ENCODE measurements around the gene KRT35. TPM values are rescaled to one million over a fixed set of nuclear protein-coding genes. Genes with fewer than 3 reads are reported as not detected.

Gene KRT35
- total RNA-seq, 4 donors from 2014 or later: not detected

DNA sequence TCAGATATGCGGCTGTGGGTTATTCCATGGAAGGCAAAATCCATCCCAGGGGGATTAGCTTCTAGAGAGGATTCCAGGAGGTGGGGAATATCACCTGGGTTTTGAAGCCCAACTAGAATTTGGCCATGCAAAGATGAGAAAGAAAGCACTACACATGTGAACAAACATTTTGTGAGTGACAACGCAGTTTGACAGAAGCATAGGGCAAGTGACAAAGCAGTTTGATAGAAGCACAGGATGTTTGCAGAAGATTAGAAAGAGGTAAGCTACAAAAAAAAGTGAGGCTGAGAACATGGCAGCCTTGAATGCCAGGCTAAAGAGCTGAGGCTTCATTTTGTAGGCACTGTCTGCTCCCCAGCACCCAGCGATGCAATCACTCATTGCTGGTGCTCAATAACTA lies 27.9 kb downstream of the KRT35 start:
- no peaks in the 10 kb centered on the region for H3K27me3 ChIP-seq
- no peak for DNase-seq
- no peaks in the 10 kb centered on the region for H3K9me3 ChIP-seq
- H3K27ac ChIP-seq: no peak overlapping the region
- intact Hi-C loops (cut with DNase I; ENCODE audit: low total_unique reads): no loop called here
- no peak overlapping the region for H3K4me3 ChIP-seq
- H3K36me3 ChIP-seq: no peaks in the 10 kb centered on the region
- TF ChIP-seq, protein P1, sequence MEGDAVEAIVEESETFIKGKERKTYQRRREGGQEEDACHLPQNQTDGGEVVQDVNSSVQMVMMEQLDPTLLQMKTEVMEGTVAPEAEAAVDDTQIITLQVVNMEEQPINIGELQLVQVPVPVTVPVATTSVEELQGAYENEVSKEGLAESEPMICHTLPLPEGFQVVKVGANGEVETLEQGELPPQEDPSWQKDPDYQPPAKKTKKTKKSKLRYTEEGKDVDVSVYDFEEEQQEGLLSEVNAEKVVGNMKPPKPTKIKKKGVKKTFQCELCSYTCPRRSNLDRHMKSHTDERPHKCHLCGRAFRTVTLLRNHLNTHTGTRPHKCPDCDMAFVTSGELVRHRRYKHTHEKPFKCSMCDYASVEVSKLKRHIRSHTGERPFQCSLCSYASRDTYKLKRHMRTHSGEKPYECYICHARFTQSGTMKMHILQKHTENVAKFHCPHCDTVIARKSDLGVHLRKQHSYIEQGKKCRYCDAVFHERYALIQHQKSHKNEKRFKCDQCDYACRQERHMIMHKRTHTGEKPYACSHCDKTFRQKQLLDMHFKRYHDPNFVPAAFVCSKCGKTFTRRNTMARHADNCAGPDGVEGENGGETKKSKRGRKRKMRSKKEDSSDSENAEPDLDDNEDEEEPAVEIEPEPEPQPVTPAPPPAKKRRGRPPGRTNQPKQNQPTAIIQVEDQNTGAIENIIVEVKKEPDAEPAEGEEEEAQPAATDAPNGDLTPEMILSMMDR (IDR thresholded peaks at IDR 0.05): no peak
- no peak for TF ChIP-seq POLR2A (IDR thresholded peaks at IDR 0.05)
- no peaks in the 10 kb centered on the region for H3K4me1 ChIP-seq

DNA sequence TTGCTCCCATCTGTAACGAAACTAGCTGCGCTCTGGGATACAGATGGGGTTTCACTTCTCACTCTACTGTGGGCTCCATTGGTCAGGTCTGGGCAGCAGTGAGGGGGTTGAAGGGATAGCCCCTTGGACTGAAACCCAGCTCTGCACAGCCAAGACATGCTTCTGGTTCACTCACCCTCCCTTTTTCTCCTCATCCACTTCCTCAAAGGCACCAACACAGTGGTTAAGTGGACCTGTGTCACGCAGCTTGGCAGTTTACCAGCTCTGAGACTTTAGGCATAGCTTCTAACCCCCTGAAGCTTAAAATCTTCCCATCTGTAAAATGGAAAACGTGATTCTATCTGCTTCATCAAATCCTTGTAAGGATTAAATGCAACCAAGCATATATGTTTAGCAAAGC lies 28.7 kb downstream of the KRT35 start:
- no peaks in the 10 kb centered on the region for H3K27me3 ChIP-seq
- no peaks in the 10 kb centered on the region for H3K9me3 ChIP-seq
- no peak for TF ChIP-seq POLR2A (IDR thresholded peaks at IDR 0.05)
- TF ChIP-seq, protein P1 (IDR thresholded peaks at IDR 0.05): no peak
- H3K4me1 ChIP-seq: no peaks in the 10 kb centered on the region
- no peak overlapping the region for H3K4me3 ChIP-seq
- intact Hi-C loops (cut with DNase I; ENCODE audit: low total_unique reads): no loop called here
- no peak overlapping the region for H3K27ac ChIP-seq
- DNase-seq: no peak
- no peaks in the 10 kb centered on the region for H3K36me3 ChIP-seq

DNA sequence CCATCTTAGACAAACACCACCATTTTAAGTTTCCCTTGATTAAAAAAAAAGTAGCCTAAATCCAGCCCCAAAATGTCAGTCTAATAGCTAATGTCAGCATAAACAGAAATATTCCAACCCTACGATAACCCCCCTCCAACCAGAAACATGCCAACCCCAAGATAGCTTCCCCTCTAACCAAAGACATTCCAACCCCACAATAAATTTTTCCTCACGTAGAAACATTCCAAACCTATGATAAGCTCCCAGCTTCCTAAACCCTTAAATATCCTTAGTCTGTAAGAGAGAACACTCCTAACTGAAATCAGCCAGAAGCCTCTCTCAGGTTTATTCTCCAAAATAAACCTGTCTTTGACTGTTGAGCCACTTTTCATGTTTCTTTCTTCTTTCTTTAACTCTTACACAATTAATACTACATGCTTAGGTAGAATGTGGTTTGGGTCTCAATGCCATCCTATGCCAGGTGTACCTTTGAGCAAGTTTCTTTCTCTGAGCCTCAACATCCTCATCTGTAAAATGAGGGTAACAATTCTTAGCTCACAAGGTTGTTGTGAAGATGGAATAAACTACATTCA lies 29.7 kb downstream of the KRT35 start:
- H3K4me1 ChIP-seq: no peaks in the 10 kb centered on the region
- no peak overlapping the region for H3K27ac ChIP-seq
- no peaks in the 10 kb centered on the region for H3K9me3 ChIP-seq
- no peaks in the 10 kb centered on the region for H3K36me3 ChIP-seq
- H3K4me3 ChIP-seq: no peak overlapping the region
- no peaks in the 10 kb centered on the region for H3K27me3 ChIP-seq
- no peak for DNase-seq
- TF ChIP-seq POLR2A (IDR thresholded peaks at IDR 0.05): no peak
- TF ChIP-seq, protein P1 (IDR thresholded peaks at IDR 0.05): no peak
- intact Hi-C loops (cut with DNase I; ENCODE audit: low total_unique reads): no loop called here

DNA sequence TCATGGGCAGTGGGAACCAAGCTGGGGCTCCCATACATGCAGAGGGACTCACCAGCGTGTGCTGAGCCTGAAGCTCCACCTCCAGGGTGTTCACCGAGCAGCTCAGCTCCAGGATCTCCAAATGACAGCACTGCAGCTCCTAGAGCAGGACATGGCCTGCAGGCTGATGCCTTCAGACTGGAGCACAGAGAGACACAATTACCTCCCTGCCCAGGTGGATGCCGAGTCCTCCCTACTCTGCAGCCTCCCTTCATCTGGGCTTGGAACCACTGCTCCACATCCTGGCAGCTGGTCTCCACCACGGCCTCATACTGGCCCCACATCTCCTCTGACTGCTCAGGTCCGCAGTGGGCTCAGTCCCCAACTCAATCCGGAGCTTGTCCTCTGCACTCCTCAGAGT lies 31.9 kb downstream of the KRT35 start:
- no peak overlapping the region for H3K4me3 ChIP-seq
- no peaks in the 10 kb centered on the region for H3K27me3 ChIP-seq
- TF ChIP-seq, protein P1 (IDR thresholded peaks at IDR 0.05): no peak
- no peak for TF ChIP-seq POLR2A (IDR thresholded peaks at IDR 0.05)
- H3K9me3 ChIP-seq: no peaks in the 10 kb centered on the region
- no peaks in the 10 kb centered on the region for H3K36me3 ChIP-seq
- DNase-seq: no peak
- H3K27ac ChIP-seq: no peak overlapping the region
- intact Hi-C loops (cut with DNase I; ENCODE audit: low total_unique reads): no loop called here
- H3K4me1 ChIP-seq: no peaks in the 10 kb centered on the region

DNA sequence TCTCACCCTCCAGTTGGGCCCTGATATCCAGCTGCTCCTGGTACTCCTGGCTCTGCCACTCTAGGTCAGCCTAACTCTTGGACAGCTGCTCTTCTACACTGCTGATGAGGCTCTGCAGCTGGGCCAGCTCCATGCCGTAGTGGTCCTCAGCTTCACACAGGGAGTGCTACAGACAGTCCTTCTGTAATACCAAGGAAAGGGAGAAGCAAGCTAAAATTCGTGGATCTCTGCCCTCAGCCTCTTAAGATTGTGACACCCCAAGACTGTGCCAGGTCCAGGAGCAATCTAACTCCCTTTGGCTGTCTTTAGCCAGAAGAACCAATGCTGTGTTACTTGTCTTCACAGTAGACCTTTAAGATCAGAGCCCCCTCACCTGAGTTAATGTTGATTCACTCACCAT lies 32.4 kb downstream of the KRT35 start:
- Histone ChIP-seq H3K9me3 (no peaks in the 10 kb centered on the region), H3K4me1 (no peaks in the 10 kb centered on the region), H3K27me3 (no peaks in the 10 kb centered on the region), H3K27ac (no peak overlapping the region), H3K36me3 (no peaks in the 10 kb centered on the region), H3K4me3 (no peak overlapping the region)
- intact Hi-C loops (cut with DNase I; ENCODE audit: low total_unique reads): no loop called here
- TF ChIP-seq POLR2A (IDR thresholded peaks at IDR 0.05): no peak
- TF ChIP-seq, protein P1 (IDR thresholded peaks at IDR 0.05): no peak
- no peak for DNase-seq
